Transverse colon (tissue), 4 donors: ENCODE measurements around the gene AGPAT4. TPM values are rescaled to one million over a fixed set of nuclear protein-coding genes. Genes with fewer than 3 reads are reported as not detected.

Experiments
- DNase-seq: peaks from one replicate; pipeline ENCODE4 v3.0.0-alpha.2; 2019
- H3K27ac ChIP-seq, 4 donors: fragments of 200-600 bp; sonication (generic); 2 replicates each; pipeline ENCODE4 v1.5.1; 2016 to 2018; ENCODE audit warnings: inconsistent platforms in 4 of 4
- H3K27me3 ChIP-seq: fragments of 200-600 bp; sonication (generic); 2 replicates; pipeline ENCODE4 v1.5.1; 2017; ENCODE audit warnings: inconsistent platforms
- H3K36me3 ChIP-seq, 4 donors: fragments of 200-600 bp; sonication (generic); 2 replicates each; pipeline ENCODE4 v1.5.1; 2017 to 2019; ENCODE audit warnings: inconsistent platforms in 4 of 4
- H3K4me1 ChIP-seq, 4 donors: fragments of 200-600 bp; sonication (generic); 2 replicates each; pipeline ENCODE4 v1.5.1; 2017 to 2020; ENCODE audit warnings: inconsistent platforms in 4 of 4
- H3K4me3 ChIP-seq, 4 donors: fragments of 200-600 bp; sonication (generic); 1 replicate in 1 of 4; 2 replicates in 3 of 4; pipeline versions ENCODE4 v1.5.1 to v1.6.1; 2017 to 2019; ENCODE audit warnings: inconsistent platforms in 4 of 4
- H3K9me3 ChIP-seq, 2 donors: fragments of 200-600 bp; sonication (generic); 2 replicates each; pipeline ENCODE4 v1.5.1; 2017 to 2019; ENCODE audit warnings: inconsistent platforms in 2 of 2
- EP300 ChIP-seq: sonication (generic); formaldehyde crosslinking; IDR thresholded peaks from one replicate; pipeline ENCODE4 v1.6.1; 2017; ENCODE audit warnings: antibody characterized with exemption, low read depth
- POLR2A ChIP-seq: fragments of 450-650 bp; IDR thresholded peaks from one replicate; pipeline ENCODE4 v1.6.1; 2016; ENCODE audit warnings: antibody characterized with exemption, mild to moderate bottlenecking, moderate library complexity
- POLR2AphosphoS5 ChIP-seq, 3 donors: sonication (generic); formaldehyde crosslinking; IDR thresholded peaks; one replicate each; pipeline ENCODE4 v1.6.1; 2016; ENCODE audit warnings: antibody characterized with exemption in 3 of 3
- WGBS, 2 donors: methylation state at CpG; one replicate each; pipeline ENCODE4 v1.1.5; 2018; ENCODE audit warnings: low coverage in 1 of 2; 5-methylcytosine and 5-hydroxymethylcytosine counted together
- in situ Hi-C, 4 donors: fragments of 200-750 bp; cut with MboI; loops; one replicate each; pipeline versions ENCODE4 v1.15.0 to v1.15.1; 2017; ENCODE audit warnings: low sequenced_read_pairs in 3 of 4, low pct_ligation_motif_present in 1 of 4, low pct_unique_long_range_greater_than_20kb in 1 of 4
- intact Hi-C: fragments of 100-400 bp; cut with DNase I; formaldehyde crosslinking; loops from one replicate; pipeline ENCODE4 v1.15.1; 2023; ENCODE audit warnings: low total_unique reads
- total RNA-seq, 4 donors: library from RNA; depleted of rRNA; stranded (reverse); fragments of >200 nt; gene quantifications; one replicate each; pipeline ENCODE4 v1.1.0, GENCODE V29; 2016
- TF ChIP-seq, protein P1 (sequence below), 5 experiments: fragments of 200-600 bp in 3 of 5; fragments of 450-650 bp in 2 of 5; sonication (generic) in 3 of 5; IDR thresholded peaks; 1 replicate in 2 of 5; 2 replicates in 3 of 5; pipeline ENCODE4 v1.5.1; 2016 to 2017; ENCODE audit warnings: antibody characterized with exemption in 5 of 5, inconsistent platforms in 3 of 5, mild to moderate bottlenecking in 2 of 5, moderate library complexity in 1 of 5

AGPAT4 gene
- total RNA-seq, 4 donors from 2014 or later, result 2.2 to 6.4 (median 4.4) TPM

DNA sequence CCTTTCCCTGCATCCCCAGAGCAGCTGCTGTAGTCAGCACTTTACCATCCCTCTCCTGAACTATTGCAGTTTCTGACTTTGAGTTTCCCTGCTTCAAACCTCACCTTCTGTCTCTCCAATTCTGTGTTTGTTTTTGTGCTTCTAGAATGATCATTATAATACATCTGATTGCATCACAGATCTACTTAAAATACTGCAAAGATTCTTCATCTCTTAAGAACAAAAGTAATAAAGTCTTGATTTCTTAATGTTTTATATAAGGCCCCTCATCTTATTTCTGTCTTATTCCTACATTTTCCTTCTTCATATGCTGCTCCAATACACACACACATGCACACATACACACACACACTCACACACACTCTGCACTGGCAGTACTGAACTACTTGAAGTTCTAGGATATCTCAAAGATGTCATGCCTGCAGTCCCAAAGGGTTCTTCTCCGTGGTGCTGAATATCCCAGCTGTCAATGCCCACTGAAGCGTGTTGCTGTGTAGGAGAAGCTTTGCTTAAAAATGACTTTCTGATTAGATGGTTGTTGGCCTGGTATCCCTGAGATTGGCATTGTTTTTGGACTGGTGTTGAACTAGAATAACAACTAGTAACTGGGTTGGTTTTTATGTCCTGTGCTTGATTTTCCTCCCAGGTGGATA lies 185.1 kb downstream of the AGPAT4 start:
- 60 to 71% methylated on average over 1 to 2 of the region's 2 CpGs for WGBS, 2 donors
- TF ChIP-seq POLR2A (no peak), POLR2AphosphoS5 (IDR thresholded peaks at IDR 0.05) (no peak), EP300 (no peak)
- TF ChIP-seq, protein P1, sequence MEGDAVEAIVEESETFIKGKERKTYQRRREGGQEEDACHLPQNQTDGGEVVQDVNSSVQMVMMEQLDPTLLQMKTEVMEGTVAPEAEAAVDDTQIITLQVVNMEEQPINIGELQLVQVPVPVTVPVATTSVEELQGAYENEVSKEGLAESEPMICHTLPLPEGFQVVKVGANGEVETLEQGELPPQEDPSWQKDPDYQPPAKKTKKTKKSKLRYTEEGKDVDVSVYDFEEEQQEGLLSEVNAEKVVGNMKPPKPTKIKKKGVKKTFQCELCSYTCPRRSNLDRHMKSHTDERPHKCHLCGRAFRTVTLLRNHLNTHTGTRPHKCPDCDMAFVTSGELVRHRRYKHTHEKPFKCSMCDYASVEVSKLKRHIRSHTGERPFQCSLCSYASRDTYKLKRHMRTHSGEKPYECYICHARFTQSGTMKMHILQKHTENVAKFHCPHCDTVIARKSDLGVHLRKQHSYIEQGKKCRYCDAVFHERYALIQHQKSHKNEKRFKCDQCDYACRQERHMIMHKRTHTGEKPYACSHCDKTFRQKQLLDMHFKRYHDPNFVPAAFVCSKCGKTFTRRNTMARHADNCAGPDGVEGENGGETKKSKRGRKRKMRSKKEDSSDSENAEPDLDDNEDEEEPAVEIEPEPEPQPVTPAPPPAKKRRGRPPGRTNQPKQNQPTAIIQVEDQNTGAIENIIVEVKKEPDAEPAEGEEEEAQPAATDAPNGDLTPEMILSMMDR (IDR thresholded peaks at IDR 0.05), result no peak
- peaks cover 0 to 67% (median 26%) of the 10 kb centered on the region in 4 donors for H3K36me3 ChIP-seq
- no peak overlapping the region for H3K4me3 ChIP-seq
- H3K27me3 ChIP-seq, result no peaks in the 10 kb centered on the region
- intact Hi-C loops (no loop called here), in situ Hi-C loops (no loop called here)
- no peaks in the 10 kb centered on the region for H3K4me1 ChIP-seq
- H3K27ac ChIP-seq, result no peak overlapping the region
- H3K9me3 ChIP-seq, result no peaks in the 10 kb centered on the region
- no peak for DNase-seq

DNA sequence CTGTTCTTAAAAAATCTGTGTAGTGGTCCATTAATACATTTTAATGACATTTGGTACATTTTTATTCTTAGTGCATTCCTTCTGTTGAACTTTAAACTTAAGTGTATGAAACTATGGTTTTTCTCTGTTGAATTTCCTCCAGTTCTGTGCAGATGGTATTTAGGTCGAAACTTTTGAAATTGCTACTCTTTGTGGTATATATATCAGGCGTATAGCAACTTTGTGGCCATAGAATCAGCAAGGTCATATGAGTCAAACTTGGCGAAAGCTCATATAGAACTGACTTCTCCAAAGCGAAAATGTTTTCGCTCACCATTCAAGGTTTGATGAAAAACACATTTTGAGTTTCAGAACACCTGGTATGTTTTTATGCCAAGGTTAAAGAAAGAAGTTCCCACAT lies 188.6 kb downstream of the AGPAT4 start:
- Histone ChIP-seq H3K36me3 (peaks cover 0 to 84% (median 34%) of the 10 kb centered on the region in 4 donors), H3K4me1 (no peaks in the 10 kb centered on the region), H3K4me3 (no peak overlapping the region), H3K9me3 (no peaks in the 10 kb centered on the region), H3K27ac (no peak overlapping the region), H3K27me3 (no peaks in the 10 kb centered on the region)
- 86% methylated on average over 5 of the region's 5 CpGs for WGBS, 2 donors
- DNase-seq, result no peak
- intact Hi-C loops (no loop called here), in situ Hi-C loops (no loop called here)
- TF ChIP-seq, protein P1 (IDR thresholded peaks at IDR 0.05), result no peak
- no peak for TF ChIP-seq POLR2A
- no peak for TF ChIP-seq POLR2AphosphoS5 (IDR thresholded peaks at IDR 0.05)
- no peak for TF ChIP-seq EP300

DNA sequence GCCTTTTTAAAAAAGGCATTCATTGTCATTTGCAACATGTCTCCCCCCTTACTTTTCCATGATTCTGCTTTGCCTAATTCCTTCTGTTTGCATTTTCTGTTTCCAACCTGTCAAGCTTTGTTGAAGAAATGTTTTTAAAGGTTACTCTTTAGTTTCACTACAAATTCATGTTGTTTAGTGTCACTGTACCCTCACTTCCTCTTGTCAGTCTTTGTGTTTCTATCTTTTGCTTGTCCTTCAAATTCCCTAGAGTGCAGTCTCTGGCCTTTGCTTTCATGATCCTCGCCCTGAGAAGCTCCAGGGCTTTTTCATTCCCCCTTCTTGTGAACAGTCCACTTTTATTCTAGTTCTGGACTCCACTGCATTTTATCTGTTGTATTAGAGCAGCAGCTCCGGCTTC lies 191.6 kb downstream of the AGPAT4 start:
- in situ Hi-C loops, result no loop called here
- intact Hi-C loops, result no loop called here

DNA sequence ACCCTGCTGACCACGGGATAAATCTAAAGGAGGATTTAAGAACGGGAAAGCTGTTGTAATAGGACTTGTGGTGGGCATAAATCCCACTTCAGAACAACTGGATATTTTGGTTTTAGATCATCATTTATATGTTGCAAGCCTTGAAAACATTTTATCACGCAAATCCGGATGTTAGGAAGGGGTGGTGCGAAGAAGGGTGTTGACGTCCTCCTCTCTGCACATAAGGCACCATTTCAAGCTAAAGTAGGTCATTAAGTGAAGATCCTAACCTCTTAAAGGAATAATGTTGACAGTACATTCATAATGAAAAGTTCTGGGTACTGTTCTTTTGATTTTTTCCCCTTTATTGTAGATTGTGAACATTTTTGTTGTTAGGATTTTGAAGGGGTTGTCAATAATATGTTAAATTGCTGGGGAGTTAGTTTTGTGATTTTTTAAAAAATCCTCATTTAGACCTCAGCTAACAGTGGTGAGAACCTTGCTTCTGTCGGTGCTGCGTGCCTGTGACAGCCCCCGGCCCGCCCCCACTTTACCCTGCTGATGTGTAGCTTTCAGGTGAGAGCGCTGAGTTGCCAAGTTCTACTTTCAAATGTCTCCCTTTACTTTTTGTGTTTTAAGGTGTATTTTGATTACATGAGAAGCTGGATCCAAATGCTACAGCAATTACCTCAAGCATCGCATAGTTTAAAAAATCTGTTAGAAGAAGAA lies 193.4 kb downstream of the AGPAT4 start:
- intact Hi-C loops, result no loop called here
- H3K9me3 ChIP-seq, result no peaks in the 10 kb centered on the region
- DNase-seq, result no peak
- TF ChIP-seq POLR2A, result no peak
- TF ChIP-seq, protein P1 (IDR thresholded peaks at IDR 0.05), result no peak
- TF ChIP-seq EP300, result no peak
- no peak for TF ChIP-seq POLR2AphosphoS5 (IDR thresholded peaks at IDR 0.05)
- no peak overlapping the region for H3K4me3 ChIP-seq
- H3K27me3 ChIP-seq, result no peaks in the 10 kb centered on the region
- WGBS, 2 donors, result 91 to 93% methylated on average over 11 to 12 of the region's 12 CpGs
- peaks cover 0 to 48% (median 15%) of the 10 kb centered on the region in 4 donors for H3K36me3 ChIP-seq
- in situ Hi-C loops, result no loop called here
- no peaks in the 10 kb centered on the region for H3K4me1 ChIP-seq
- H3K27ac ChIP-seq, result no peak overlapping the region

More for the DNA sequence above, 191.6 kb downstream of the AGPAT4 start:
- Histone ChIP-seq H3K36me3 (peaks cover 0 to 60% (median 21%) of the 10 kb centered on the region in 4 donors), H3K9me3 (no peaks in the 10 kb centered on the region), H3K27ac (no peak overlapping the region), H3K4me1 (no peaks in the 10 kb centered on the region), H3K27me3 (no peaks in the 10 kb centered on the region), H3K4me3 (no peak overlapping the region)
- TF ChIP-seq POLR2AphosphoS5 (IDR thresholded peaks at IDR 0.05), result no peak
- TF ChIP-seq, protein P1 (IDR thresholded peaks at IDR 0.05), result no peak
- TF ChIP-seq EP300, result no peak
- TF ChIP-seq POLR2A, result no peak
- WGBS, 2 donors, result 90 to 94% methylated on average over 2 of the region's 2 CpGs
- no peak for DNase-seq
